M059J (cell line): ENCODE measurements around the gene AQP12A. TPM values are rescaled to one million over a fixed set of nuclear protein-coding genes. Genes with fewer than 3 reads are reported as not detected.

Source experiments
- DNase-seq: peaks from one replicate; pipeline ENCODE4 v3.0.0-alpha.2; 2012; ENCODE audit warnings: low read depth
- total RNA-seq: library from RNA; depleted of rRNA; stranded (reverse); fragments of >200 nt; shearing (Covaris generic); gene quantifications from 2 replicates; pipeline ENCODE4 v1.2.3, GENCODE V29; 2014

AQP12A gene
- total RNA-seq, 1 experiment from 2014 or later, result not detected

- DNase-seq, result no peak
These were observed 31.4 kb downstream of the AQP12A start for GRCh38 chr2:240722796-240723735.

GRCh38 chr2:240723851-240724250 lies 32.2 kb downstream of the AQP12A start:
- no peak for DNase-seq

- no peak for DNase-seq
These were observed 32.8 kb downstream of the AQP12A start for GRCh38 chr2:240724431-240724830.

- DNase-seq, result no peak
These were observed 33.6 kb downstream of the AQP12A start for GRCh38 chr2:240725266-240725665.

- DNase-seq, result no peak
These were observed 34.0 kb downstream of the AQP12A start for GRCh38 chr2:240725671-240726070.

GRCh38 chr2:240726876-240727275 lies 35.2 kb downstream of the AQP12A start:
- no peak for DNase-seq

- no peak for DNase-seq
These were observed 35.8 kb downstream of the AQP12A start for GRCh38 chr2:240727439-240727838.

GRCh38 chr2:240727913-240728312 lies 36.2 kb downstream of the AQP12A start:
- DNase-seq, result no peak

GRCh38 chr2:240728361-240728760 lies 36.7 kb downstream of the AQP12A start:
- DNase-seq, result no peak

GRCh38 chr2:240728827-240729226 lies 37.2 kb downstream of the AQP12A start:
- DNase-seq, result no peak

- no peak for DNase-seq
These were observed 39.0 kb downstream of the AQP12A start for GRCh38 chr2:240730501-240731177.

- no peak for DNase-seq
These were observed 39.5 kb downstream of the AQP12A start for GRCh38 chr2:240731178-240731545.

GRCh38 chr2:240732184-240732583 lies 40.5 kb downstream of the AQP12A start:
- no peak for DNase-seq

GRCh38 chr2:240732911-240733622 lies 41.4 kb downstream of the AQP12A start:
- no peak for DNase-seq

GRCh38 chr2:240733803-240734495 lies 42.3 kb downstream of the AQP12A start:
- no peak for DNase-seq

- no peak for DNase-seq
These were observed 43.1 kb downstream of the AQP12A start for GRCh38 chr2:240734756-240735155.

- DNase-seq, result no peak
These were observed 43.8 kb downstream of the AQP12A start for GRCh38 chr2:240735476-240735875.

- no peak for DNase-seq
These were observed 44.9 kb downstream of the AQP12A start for GRCh38 chr2:240736281-240737250.

GRCh38 chr2:240737512-240737911 lies 45.8 kb downstream of the AQP12A start:
- DNase-seq, result no peak

GRCh38 chr2:240737958-240738357 lies 46.3 kb downstream of the AQP12A start:
- DNase-seq, result no peak

GRCh38 chr2:240739797-240740196 lies 48.1 kb downstream of the AQP12A start:
- no peak for DNase-seq
